PC-3 (cell line): Measurements from ENCODE around the gene NOP10.

Experiments
- CTCF ChIP-seq: fragments of 300-600 bp; sonication (generic); conservative IDR thresholded peaks from 2 replicates; pipeline ENCODE4 v1.5.1; 2017; ENCODE audit warnings: antibody characterized with exemption, low read depth, mild to moderate bottlenecking, low read length
- EZH2 ChIP-seq: fragments of 300-600 bp; sonication (generic); IDR thresholded peaks from one replicate; pipeline ENCODE4 v1.6.1; 2017; ENCODE audit warnings: antibody characterized with exemption, mild to moderate bottlenecking, low read length; ENCODE audit not compliant: unreplicated experiment

- TF ChIP-seq CTCF (no peak), EZH2 (no peak)
These were observed 18.0 kb downstream of the NOP10 start for GRCh38 chr15:34324933-34325332.
